Right lung (tissue), 5 donors: ENCODE results near the gene CD28. TPM values are rescaled to one million over a fixed set of nuclear protein-coding genes. Genes with fewer than 3 reads are reported as not detected.
"Not testable (repeated sequence)": the region's sequence is repeated elsewhere in the genome, so short reads cannot be mapped to it uniquely, and the experiment has no call there.

Experiments used
- DNase-seq, 2 donors: peaks; one replicate each; pipeline ENCODE4 v3.0.0-alpha.2; 2013
- polyA plus RNA-seq, 5 donors: library from polyadenylated mRNA; unstranded; fragments of 120-200 nt; gene quantifications; one replicate each; pipeline versions ENCODE4 v1.2.1 to v1.2.3, GENCODE V29; 2013; ENCODE audit warnings: inconsistent platforms in 1 of 5, low replicate concordance in 1 of 5; ENCODE audit not compliant: insufficient read length in 5 of 5, insufficient read depth in 1 of 5

CD28 gene
- polyA plus RNA-seq, 5 donors: 1.8 to 3.3 (median 3.1) TPM

GRCh38 chr2:203685789-203686420 lies 20.5 kb upstream of the CD28 start:
- no peak for DNase-seq

DNA sequence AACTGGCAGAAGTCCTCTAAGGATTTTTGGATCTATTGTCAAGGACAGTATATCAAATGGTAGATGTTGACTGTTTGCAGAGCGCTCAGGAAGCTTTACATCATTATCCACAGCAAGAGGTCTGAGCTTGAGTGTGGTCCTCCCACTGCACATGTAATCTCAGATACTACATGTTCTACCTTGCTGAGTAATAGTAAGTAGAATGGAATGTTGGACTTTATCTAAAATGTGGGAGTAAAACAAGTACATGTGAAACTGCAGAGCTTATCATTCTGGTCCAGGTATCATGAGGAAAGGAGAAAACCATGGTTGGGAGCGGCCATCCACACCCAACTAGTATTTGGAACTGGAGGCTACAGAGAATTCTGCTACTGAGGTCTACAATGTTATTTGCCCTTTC lies 19.3 kb upstream of the CD28 start:
- DNase-seq: no peak

GRCh38 chr2:203688798-203689197 lies 17.6 kb upstream of the CD28 start:
- no peak for DNase-seq

GRCh38 chr2:203689426-203690116 lies 16.9 kb upstream of the CD28 start:
- DNase-seq: no peak

GRCh38 chr2:203690117-203690431 lies 16.4 kb upstream of the CD28 start:
- DNase-seq: no peak

DNA sequence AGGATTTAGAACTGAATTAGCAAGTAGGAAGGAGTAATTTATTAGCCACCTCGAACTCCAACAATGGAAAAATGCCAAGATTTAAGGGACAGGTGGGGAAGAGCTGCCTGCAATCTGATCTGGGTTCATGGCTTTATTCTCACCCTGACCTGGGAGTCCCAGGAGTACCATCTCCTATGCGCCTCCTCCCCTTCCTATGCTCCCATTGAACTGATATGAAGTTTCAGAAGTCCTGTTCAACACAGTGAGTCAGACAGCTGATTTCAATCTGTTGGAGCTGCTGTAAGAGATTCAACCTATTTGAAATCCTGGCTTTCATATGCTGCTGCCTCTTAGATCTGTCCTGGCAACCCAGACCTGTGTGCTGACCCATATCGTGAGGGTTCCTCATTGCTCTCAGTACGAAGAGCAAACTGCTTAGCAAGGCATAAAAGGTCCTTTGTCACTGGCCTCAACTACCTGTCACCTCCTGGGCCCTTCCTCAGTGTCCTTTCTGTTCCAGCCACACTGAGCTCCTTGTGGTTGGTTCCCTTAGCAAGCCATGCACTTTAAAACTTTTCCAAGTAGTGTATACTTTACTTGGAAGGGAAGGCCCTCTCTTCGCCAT lies 15.9 kb upstream of the CD28 start:
- no peak for DNase-seq

GRCh38 chr2:203691149-203691548 lies 15.3 kb upstream of the CD28 start:
- no peak for DNase-seq

DNA sequence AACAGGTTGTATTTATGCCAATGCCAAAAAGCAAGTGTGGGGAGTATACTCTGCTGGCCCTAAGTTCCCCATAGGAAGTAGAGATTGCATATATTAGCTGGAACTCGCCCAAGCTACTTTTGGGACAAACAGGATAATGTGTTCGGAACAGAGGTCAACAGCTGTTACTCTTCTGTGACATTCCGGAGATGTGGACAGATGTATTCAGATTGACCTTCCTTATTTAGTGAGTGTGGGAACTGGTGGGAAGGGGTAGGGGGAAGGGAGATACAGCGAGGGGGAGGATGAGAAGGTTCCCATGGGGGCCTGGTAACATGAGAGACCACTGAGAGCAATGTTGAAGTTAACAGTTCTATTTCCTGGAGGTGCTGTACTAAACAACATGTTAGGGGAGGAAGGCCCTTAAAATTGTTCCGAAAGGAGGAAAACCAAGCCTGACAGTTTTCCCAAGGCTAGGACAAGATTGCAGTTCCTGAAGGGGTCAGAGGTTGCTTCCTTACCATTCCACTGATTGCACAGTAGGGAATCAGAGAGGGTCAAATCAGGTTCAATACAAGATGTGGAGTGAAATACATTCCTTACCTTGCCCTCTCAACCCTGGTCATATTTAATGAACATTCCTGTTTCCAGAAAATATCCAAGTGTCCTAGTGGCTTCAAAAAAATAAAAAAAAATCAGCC lies 14.3 kb upstream of the CD28 start:
- DNase-seq: peak; percentile 70

- no peak for DNase-seq
These were observed 13.1 kb upstream of the CD28 start for GRCh38 chr2:203693242-203693879.

DNA sequence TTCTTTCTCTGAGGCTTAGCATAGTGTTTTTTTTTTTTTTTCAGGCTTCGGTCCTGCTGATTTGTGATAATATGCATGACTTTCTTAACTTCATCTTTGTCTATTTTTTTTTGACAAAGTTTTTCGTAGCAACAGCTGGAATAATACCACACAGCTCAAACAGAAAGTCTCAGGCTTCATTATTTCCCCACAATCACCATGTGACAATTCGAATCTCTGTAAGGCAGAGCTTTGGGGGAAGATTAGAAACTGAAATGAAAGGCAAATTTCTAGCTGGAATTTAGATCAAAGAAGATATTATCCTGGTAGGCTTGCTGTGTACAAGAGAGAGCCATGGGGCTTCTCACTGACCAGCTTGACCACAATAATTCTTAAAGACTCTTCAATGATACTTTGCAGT lies 12.2 kb upstream of the CD28 start:
- no peak for DNase-seq

DNA sequence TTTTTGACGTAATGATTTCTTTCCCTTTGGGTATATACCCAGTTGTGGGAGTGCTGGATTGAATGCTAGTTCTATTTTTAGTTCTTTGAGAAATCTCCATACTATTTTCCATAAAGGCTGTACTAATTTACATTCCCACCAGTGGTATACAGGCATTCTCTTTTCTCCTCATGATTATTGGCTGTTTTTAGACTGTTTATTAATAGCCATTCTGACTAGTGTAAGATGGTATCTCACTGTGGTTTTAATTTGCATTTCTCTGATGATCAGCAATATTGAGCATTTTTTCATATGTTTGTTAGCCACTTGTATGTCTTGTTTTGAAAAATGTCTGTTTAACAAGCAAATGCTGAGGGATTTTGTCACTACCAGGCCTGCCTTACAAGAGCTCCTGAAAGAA lies 9.2 kb upstream of the CD28 start:
- no peak for DNase-seq

DNA sequence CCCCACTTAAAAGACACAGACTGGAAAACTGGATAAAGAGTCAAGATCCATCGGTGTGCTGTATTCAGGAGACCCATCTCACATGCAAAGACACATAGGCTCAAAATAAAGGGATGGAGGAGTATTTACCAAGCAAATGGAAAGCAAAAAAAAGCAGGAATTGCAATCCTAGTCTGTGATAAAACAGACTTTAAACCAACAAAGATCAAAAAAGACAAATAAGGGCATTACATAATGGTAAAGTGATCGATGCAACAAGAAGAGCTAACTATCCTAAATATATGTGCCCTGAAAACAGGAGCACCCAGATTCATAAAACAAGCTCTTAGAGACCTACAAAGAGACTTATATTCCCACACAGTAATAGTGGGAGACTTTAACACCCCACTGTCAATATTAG lies 8.7 kb upstream of the CD28 start:
- not testable (repeated sequence) for DNase-seq

- not testable (repeated sequence) for DNase-seq
These were observed 8.0 kb upstream of the CD28 start for GRCh38 chr2:203698410-203698809.

DNA sequence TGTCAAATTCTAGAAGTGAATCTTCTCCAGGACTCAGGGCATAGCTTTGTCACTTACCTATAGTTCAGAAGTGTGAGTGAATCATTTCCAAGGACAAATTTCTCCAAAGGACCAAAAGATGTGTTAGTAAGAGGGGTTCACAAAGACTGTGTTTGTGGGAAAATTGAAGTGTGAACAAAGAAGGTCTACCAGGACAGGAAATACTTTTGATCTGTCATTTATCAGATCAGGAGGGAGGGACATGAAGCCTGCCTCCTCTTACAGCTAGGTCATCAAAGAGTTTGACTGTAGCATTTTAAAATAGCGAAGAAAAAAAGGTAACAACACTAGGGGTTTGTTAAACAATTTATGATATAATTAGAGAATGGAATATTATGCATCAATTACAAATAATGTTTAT lies 2.0 kb upstream of the CD28 start:
- DNase-seq: no peak

DNA sequence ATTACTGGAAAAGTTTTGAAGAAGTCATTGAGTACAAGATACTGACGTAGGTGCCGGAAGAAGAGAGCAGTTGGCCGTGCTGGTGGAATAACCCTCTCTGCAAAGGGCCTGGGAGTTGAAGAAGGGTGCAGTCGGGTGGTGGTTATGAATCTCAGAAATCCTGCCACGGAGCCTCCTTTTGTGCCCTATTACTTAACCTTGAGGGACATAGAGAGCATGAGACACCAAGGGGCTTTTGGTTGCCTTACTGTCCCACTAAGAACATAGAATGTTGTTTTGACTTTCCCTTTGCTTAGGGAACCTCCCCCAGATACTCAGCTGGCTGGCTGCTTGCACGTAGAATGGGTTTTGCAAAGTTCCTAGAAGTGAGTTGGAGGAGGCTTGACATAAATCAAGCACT lies 1.3 kb upstream of the CD28 start:
- DNase-seq: no peak

GRCh38 chr2:203707530-203707929 lies 1.1 kb downstream of the CD28 start:
- no peak for DNase-seq

- no peak for DNase-seq
These were observed 2.5 kb downstream of the CD28 start for GRCh38 chr2:203708846-203709396.

GRCh38 chr2:203709416-203710040 lies 3.1 kb downstream of the CD28 start:
- DNase-seq: no peak

DNA sequence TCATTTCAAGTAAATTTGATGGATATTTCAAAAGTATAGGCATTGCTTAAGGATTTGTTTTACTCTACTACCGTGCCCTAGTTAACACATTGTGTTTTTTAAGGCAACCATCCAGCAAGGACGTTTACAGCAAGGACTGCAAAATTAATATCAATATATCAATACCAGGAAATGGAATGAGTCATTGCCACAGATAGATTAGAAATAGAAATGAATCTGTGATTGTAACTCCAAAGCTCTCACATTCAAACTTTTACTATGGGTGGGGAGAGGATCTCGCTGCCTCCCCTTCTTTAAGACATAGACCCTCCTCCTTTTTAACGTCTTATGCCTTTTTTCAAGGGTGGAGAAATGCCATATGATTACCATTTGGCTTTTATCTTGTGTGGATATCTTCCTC lies 3.8 kb downstream of the CD28 start:
- DNase-seq: no peak

GRCh38 chr2:203710952-203711351 lies 4.5 kb downstream of the CD28 start:
- no peak for DNase-seq

DNA sequence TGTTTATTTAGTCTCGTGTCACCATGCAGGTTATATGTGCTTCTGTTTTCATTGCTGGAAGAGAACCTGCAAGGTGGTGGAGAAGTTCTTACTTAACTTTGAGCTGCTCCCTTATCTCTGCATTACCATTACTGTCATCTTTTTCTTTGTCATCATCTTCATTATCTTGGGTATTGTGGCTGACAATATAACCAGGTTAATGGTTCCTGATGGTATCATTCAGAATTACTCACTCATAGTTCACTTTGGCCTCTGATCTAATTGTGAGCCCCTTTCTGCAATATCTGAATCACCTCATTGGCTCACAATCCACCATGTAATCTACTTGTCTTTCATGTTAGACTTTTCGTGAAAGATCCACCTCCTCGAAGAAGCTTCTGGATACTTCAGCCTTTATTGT lies 5.0 kb downstream of the CD28 start:
- DNase-seq: no peak

- DNase-seq: no peak
These were observed 6.9 kb downstream of the CD28 start for GRCh38 chr2:203713381-203713780.
